NB4 (cell line): ENCODE measurements around the gene SUPT7L.

ENCODE experiments used
- DNase-seq: peaks from one replicate; pipeline ENCODE4 v3.0.0; 2010; ENCODE audit warnings: low read depth
- H3K4me3 ChIP-seq: one replicate; pipeline ENCODE4 v1.5.1; 2011; ENCODE audit warnings: mild to moderate bottlenecking, low read depth, low read length, moderate library complexity
- CTCF ChIP-seq: IDR thresholded peaks from one replicate; pipeline ENCODE4 v1.5.1; 2012; ENCODE audit warnings: low read depth, low read length
- MAX ChIP-seq: IDR thresholded peaks from 2 replicates; pipeline ENCODE4 v1.6.1; 2011; ENCODE audit warnings: low read depth, low read length
- MYC ChIP-seq: IDR thresholded peaks from 2 replicates; pipeline ENCODE4 v1.6.1; 2011; ENCODE audit warnings: low read depth, low read length
- POLR2A ChIP-seq: IDR thresholded peaks from 2 replicates; pipeline ENCODE4 v1.6.1; 2011; ENCODE audit warnings: mild to moderate bottlenecking; ENCODE audit not compliant: insufficient read length; ENCODE audit errors: extremely low read depth

SUPT7L gene

GRCh38 chr2:27680571-27680970 is 17.2 kb upstream of the SUPT7L start:
- no peak for DNase-seq
- TF ChIP-seq POLR2A (no peak), CTCF (no peak), MYC (no peak), MAX (no peak)
- no peak overlapping the region for H3K4me3 ChIP-seq

- no peak overlapping the region for H3K4me3 ChIP-seq
- no peak for DNase-seq
- no peak for TF ChIP-seq CTCF
- no peak for TF ChIP-seq MYC
- no peak for TF ChIP-seq MAX
Observed at GRCh38 chr2:27672723-27673486, 9.5 kb upstream of the SUPT7L start.

- no peak for DNase-seq
- TF ChIP-seq POLR2A (no peak), MAX (no peak), MYC (no peak), CTCF (no peak)
- H3K4me3 ChIP-seq, result no peak overlapping the region
Observed at GRCh38 chr2:27671235-27671634, 7.8 kb upstream of the SUPT7L start.

GRCh38 chr2:27667446-27667845 is 4.0 kb upstream of the SUPT7L start:
- TF ChIP-seq MAX (no peak), MYC (no peak), CTCF (no peak), POLR2A (no peak)
- H3K4me3 ChIP-seq, result no peak overlapping the region
- peak; percentile 43 for DNase-seq

GRCh38 chr2:27664622-27665363 is 1.4 kb upstream of the SUPT7L start:
- peak overlapping the region; percentile 93 for H3K4me3 ChIP-seq
- no peak for TF ChIP-seq POLR2A
- TF ChIP-seq MYC, result no peak
- no peak for TF ChIP-seq MAX
- no peak for TF ChIP-seq CTCF
- DNase-seq, result peak; percentile 46
